NCI-H69 (cell line): Measurements from ENCODE around the gene SSX4.
"Not testable (repeated sequence)": the region's sequence is repeated elsewhere in the genome, so short reads cannot be mapped to it uniquely, and the experiment has no call there.

Experiments used
- DNase-seq: peaks from one replicate; lab custom pipeline; 2025; lab: John Stamatoyannopoulos, UW

Gene SSX4

GRCh38 chrX:48383239-48383638, at the start of gene SSX4:
TSS of gene SSX4 (plus strand) at chrX:48383539. CDS start at chrX:48384054, 515 bp downstream.
- DNase-seq: not testable (repeated sequence)

- DNase-seq: not testable (repeated sequence)
These were observed 37.3 kb upstream of the SSX4 start for GRCh38 chrX:48346059-48346458.

- not testable (repeated sequence) for DNase-seq
These were observed 26.8 kb upstream of the SSX4 start, which contains the start of gene SSX3 for GRCh38 chrX:48356315-48357094. TSS of gene SSX3 (minus strand) at chrX:48356703. CDS start at chrX:48355249, 1,454 bp downstream.

GRCh38 chrX:48357681-48358080, 25.7 kb upstream of the SSX4 start:
- DNase-seq: no peak

GRCh38 chrX:48359281-48359680, 24.1 kb upstream of the SSX4 start:
- not testable (repeated sequence) for DNase-seq

- not testable (repeated sequence) for DNase-seq
These were observed 15.5 kb upstream of the SSX4 start for GRCh38 chrX:48367717-48368408.

- DNase-seq: not testable (repeated sequence)
These were observed 12.9 kb upstream of the SSX4 start for GRCh38 chrX:48370408-48370807.

GRCh38 chrX:48396931-48397330, 13.6 kb downstream of the SSX4 start:
- DNase-seq: not testable (repeated sequence)

GRCh38 chrX:48397825-48398224, 14.5 kb downstream of the SSX4 start:
- not testable (repeated sequence) for DNase-seq

- not testable (repeated sequence) for DNase-seq
These were observed 28.5 kb downstream of the SSX4 start, which contains the start of gene SSX4B for GRCh38 chrX:48411860-48412259. TSS of gene SSX4B (minus strand) at chrX:48411960. CDS start at chrX:48411372, 588 bp downstream.

- DNase-seq: not testable (repeated sequence)
These were observed 43.8 kb downstream of the SSX4 start for GRCh38 chrX:48427027-48427716.

- not testable (repeated sequence) for DNase-seq
These were observed 46.3 kb downstream of the SSX4 start for GRCh38 chrX:48429606-48430005.

- not testable (repeated sequence) for DNase-seq
These were observed 46.8 kb downstream of the SSX4 start for GRCh38 chrX:48430166-48430565.

GRCh38 chrX:48433713-48434112, 50.4 kb downstream of the SSX4 start:
- not testable (repeated sequence) for DNase-seq
